Measurements from ENCODE around the gene LGSN.
A peak's percentile ranks its signal among the peaks of the same experiment; 100 is the strongest.

DNA sequence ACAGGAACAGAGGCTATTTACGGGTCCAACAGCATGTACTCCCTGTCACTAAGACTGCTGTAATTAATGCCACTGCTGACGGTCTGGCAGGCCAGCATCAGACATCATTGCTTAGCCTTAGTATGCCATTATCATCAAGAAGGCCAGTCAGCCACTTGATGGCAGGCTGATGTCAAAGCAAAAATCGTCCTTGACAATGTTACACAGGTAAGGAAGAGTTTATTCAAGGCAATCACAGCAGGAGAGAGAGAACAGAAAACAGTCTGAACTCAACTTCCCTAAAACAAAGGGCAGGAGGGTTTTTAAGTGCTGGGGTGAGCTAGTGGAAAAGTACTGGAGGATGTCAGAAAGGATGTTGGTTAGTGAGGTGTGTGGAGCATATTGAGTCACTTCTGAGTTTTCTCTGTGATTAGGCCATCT lies 83.4 kb downstream of the LGSN start:
- TF ChIP-seq, protein P1, sequence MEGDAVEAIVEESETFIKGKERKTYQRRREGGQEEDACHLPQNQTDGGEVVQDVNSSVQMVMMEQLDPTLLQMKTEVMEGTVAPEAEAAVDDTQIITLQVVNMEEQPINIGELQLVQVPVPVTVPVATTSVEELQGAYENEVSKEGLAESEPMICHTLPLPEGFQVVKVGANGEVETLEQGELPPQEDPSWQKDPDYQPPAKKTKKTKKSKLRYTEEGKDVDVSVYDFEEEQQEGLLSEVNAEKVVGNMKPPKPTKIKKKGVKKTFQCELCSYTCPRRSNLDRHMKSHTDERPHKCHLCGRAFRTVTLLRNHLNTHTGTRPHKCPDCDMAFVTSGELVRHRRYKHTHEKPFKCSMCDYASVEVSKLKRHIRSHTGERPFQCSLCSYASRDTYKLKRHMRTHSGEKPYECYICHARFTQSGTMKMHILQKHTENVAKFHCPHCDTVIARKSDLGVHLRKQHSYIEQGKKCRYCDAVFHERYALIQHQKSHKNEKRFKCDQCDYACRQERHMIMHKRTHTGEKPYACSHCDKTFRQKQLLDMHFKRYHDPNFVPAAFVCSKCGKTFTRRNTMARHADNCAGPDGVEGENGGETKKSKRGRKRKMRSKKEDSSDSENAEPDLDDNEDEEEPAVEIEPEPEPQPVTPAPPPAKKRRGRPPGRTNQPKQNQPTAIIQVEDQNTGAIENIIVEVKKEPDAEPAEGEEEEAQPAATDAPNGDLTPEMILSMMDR (IDR thresholded peaks at IDR 0.05; ENCODE audit: insufficient read depth, low read length), result no peak
- peak; percentile 5; the same call in 1 of the 2 replicates for TF ChIP-seq SPI1 (IDR thresholded peaks at IDR 0.05; ENCODE audit: borderline replicate concordance, low read depth)
- TF ChIP-seq POLR2AphosphoS5 (IDR thresholded peaks at IDR 0.05; ENCODE audit: low read depth), result no peak
- no peak for TF ChIP-seq GABPA (IDR thresholded peaks at IDR 0.05; ENCODE audit: low read depth)
